HG03469 (cell line): ENCODE results near the gene DSG4.
"Not testable (repeated sequence)": the region's sequence is repeated elsewhere in the genome, so short reads cannot be mapped to it uniquely, and the experiment has no call there.

Experiments used
- ATAC-seq: cut with Tn5 transposase; IDR thresholded peaks from one replicate; pipeline ENCODE4 v1.9.1; 2021; ENCODE audit warnings: mild to moderate bottlenecking, moderate library complexity, moderate number of reproducible peaks; ENCODE audit not compliant: unreplicated experiment

Gene DSG4

GRCh38 chr18:31376477-31376876, at the start of gene DSG4:
Gene DSG4, plus strand, starts transcription at chr18:31376777. Its CDS starts 135 bp downstream, at chr18:31376912.
- no peak for ATAC-seq

GRCh38 chr18:31329787-31330438, 46.7 kb upstream of the DSG4 start:
- ATAC-seq: no peak

- no peak for ATAC-seq
These were observed 33.1 kb upstream of the DSG4 start for GRCh38 chr18:31343454-31343853.

- ATAC-seq: not testable (repeated sequence)
These were observed 23.2 kb upstream of the DSG4 start for GRCh38 chr18:31353336-31353735.

- ATAC-seq: no peak
These were observed 21.6 kb upstream of the DSG4 start for GRCh38 chr18:31354990-31355389.

- no peak for ATAC-seq
These were observed 20.6 kb upstream of the DSG4 start for GRCh38 chr18:31356025-31356424.

- ATAC-seq: no peak
These were observed 12.4 kb upstream of the DSG4 start for GRCh38 chr18:31364190-31364589.

- no peak for ATAC-seq
These were observed 7.1 kb upstream of the DSG4 start for GRCh38 chr18:31369478-31369877.

- ATAC-seq: no peak
These were observed 4.6 kb upstream of the DSG4 start for GRCh38 chr18:31371989-31372388.

- no peak for ATAC-seq
These were observed 2.9 kb upstream of the DSG4 start for GRCh38 chr18:31373641-31374040.

GRCh38 chr18:31380912-31381311, 4.3 kb downstream of the DSG4 start:
- ATAC-seq: no peak

- no peak for ATAC-seq
These were observed 5.5 kb downstream of the DSG4 start for GRCh38 chr18:31382107-31382506.

GRCh38 chr18:31386741-31387140, 10.2 kb downstream of the DSG4 start:
- no peak for ATAC-seq

- ATAC-seq: no peak
These were observed 16.7 kb downstream of the DSG4 start for GRCh38 chr18:31393286-31393685.

- ATAC-seq: no peak
These were observed 20.4 kb downstream of the DSG4 start for GRCh38 chr18:31396796-31397612.

- ATAC-seq: no peak
These were observed 21.6 kb downstream of the DSG4 start for GRCh38 chr18:31398191-31398590.

- no peak for ATAC-seq
These were observed 22.9 kb downstream of the DSG4 start for GRCh38 chr18:31399306-31400032.

GRCh38 chr18:31401156-31402025, 24.8 kb downstream of the DSG4 start:
- no peak for ATAC-seq

- ATAC-seq: no peak
These were observed 25.4 kb downstream of the DSG4 start for GRCh38 chr18:31402026-31402373.

- ATAC-seq: no peak
These were observed 26.8 kb downstream of the DSG4 start for GRCh38 chr18:31403409-31403808.

- ATAC-seq: no peak
These were observed 31.1 kb downstream of the DSG4 start for GRCh38 chr18:31407649-31408048.
